Measurements from ENCODE around the gene NHERF2. TPM values are rescaled to one million over a fixed set of nuclear protein-coding genes. Genes with fewer than 3 reads are reported as not detected.

The NHERF2 gene
- total RNA-seq, 1 donor from 2014 or later: 2.2 TPM

DNA sequence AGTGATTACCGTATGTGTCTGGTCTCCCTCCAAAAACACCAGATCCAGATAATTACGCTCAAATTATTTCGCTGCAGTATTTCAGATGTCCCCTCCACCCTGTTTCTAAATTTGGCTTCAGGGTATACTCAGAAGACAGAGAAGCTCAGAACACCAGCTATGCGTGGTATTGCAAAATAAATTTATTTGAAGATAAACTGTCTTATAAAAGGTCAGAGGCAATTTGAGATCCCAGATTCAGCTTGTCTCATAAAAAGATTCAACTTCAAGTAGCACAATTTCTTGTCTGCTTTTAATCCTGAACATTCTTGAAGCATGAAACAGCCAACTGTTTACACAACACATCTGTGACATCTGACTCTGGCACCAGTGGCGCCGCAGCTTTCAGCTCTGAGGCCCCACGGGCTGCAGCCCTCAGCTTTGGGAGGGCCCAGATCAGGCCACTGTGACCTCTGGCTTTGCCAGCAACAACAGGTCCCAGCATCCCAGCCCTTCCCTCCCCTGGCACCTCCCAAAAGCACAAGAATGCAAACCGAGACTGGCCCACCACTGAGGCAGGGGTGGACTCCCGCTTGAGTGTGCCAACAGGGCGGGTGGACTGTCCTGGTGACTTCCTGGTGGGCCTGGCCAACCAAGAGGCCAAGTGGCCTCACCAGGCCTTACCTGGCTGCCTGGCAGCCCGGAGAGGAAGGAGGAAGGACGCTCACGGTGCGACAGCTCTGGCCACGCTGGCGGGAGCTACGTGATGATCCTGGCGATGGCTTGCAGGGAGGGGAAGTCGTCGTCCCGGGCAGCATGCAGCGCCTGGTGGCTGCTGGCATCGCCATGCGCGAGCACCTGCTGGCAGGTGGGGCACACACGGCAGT, 29.0 kb upstream of the NHERF2 start:
- no peak for DNase-seq (ENCODE audit: low spot score)
- Mint-ChIP-seq H3K36me3 (ENCODE audit: low read depth) (peaks cover 21% of the 10 kb centered on the region), H3K4me1 (ENCODE audit: low read depth) (peaks cover 9% of the 10 kb centered on the region), H3K4me3 (no peak overlapping the region), H3K27me3 (ENCODE audit: insufficient read depth) (no peaks in the 10 kb centered on the region), H3K27ac (no peak overlapping the region), H3K9me3 (no peaks in the 10 kb centered on the region)
- intact Hi-C loops (cut with micrococcal nuclease): no loop called here

DNA sequence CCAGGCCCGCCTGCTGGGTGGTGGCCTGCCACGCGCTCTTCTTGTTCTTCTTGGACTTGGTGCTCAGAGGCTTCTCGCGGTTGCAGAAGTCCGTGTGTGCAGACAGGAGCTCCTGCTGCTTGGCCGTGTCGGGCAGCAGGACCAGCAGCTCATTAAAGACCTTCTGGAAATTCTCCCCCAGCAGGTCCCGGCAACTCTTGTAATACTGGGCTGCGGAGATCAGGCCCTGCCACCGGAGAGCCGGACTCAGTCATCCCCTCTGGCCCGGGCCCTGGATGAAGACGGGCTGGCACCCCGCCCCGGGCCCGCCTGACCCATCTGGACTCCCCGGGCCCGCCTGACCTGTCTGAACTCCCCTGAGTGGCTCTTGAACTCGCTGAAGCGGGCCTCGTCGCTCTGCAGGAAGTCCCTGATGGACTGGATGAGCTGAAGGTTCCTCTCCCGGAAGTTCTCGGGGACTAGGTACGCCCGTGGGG, 28.3 kb upstream of the NHERF2 start:
- Mint-ChIP-seq H3K4me1 (ENCODE audit: low read depth) (peaks cover 8% of the 10 kb centered on the region), H3K27ac (no peak overlapping the region), H3K4me3 (no peak overlapping the region), H3K27me3 (ENCODE audit: insufficient read depth) (no peaks in the 10 kb centered on the region), H3K36me3 (ENCODE audit: low read depth) (peaks cover 21% of the 10 kb centered on the region), H3K9me3 (no peaks in the 10 kb centered on the region)
- intact Hi-C loops (cut with micrococcal nuclease): no loop called here
- no peak for DNase-seq (ENCODE audit: low spot score)

DNA sequence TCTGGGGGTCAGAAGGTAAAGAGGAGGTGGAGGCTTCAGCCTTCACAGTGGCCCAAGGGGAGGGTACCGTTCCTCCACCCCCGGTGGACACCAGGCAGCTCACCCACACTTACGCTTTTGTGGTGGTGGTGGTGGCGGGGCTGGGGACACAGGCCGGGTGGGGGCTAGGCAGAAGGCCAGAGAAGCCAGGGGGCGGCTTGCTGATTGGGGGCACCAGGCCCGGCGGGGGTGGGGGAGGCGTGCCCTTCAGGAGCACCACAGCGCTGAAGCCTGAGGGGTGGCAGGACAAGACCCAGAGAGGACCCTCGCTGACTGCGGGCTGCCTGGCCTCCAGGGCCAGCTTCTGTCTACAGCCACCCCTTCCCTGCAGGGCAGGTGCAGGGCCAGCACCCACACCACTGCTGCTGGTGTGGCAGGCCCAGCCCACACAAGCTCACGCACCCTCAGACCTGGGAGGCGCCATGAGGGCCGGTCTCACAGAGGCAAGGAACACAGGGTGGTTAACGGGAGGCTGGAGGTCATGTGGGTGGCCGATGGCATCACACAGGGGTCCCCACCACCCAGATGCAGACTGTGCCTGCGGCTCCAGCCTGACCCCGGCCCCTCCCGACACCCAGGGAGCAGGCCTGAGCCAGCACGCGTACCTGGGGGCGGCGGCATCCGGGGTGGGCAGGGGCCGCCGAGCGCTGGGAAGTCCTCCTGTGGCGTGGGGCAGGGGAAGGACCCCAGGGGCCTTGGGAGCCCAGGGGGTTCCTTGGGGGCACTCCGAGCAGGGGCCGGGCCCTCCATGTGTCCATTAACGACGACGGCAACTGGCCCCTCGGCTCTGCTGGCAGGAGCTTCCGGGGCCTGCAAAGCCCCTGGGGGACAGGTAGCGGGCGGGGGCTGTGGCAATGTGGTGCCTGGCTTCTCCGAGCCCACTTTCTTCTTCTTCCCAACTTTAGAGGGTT, 27.6 kb upstream of the NHERF2 start:
- Mint-ChIP-seq H3K27me3 (ENCODE audit: insufficient read depth) (no peaks in the 10 kb centered on the region), H3K27ac (no peak overlapping the region), H3K4me1 (ENCODE audit: low read depth) (peaks cover 1% of the 10 kb centered on the region), H3K36me3 (ENCODE audit: low read depth) (peaks cover 20% of the 10 kb centered on the region), H3K4me3 (no peak overlapping the region), H3K9me3 (no peaks in the 10 kb centered on the region)
- DNase-seq (ENCODE audit: low spot score): no peak
- intact Hi-C loops (cut with micrococcal nuclease): no loop called here

DNA sequence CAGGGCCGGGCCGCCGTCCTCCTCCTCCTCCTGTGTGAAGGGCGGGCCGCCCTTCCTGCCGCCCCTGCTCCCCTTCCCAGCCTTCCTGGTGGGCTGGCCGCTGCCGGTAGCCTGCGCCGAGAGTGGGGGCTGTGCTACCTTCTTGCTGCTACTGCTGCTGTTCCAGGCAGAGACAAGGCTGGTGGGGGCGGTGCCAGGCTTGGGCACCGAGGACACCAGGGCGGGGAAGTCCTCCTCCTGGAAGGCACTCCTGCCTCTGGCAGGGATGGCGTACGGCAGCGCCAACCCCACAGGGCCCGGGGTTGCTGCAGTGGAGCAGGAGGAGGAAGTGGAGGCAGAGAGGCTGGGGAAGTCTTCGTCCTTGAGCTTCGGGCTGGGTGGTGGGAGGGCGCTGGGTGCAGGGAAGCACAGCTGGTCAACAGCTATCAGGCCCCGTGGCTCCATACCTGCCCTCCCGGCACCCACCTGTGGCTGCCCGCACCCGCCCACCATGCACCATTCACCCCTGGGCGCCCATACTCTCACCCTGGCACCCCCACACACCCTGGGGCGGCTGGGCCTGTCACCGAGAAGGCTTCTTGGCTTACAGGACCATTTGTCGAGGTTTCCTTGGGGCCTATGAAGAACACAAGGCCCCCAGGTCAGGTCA, 26.7 kb upstream of the NHERF2 start:
- H3K9me3 Mint-ChIP-seq: no peaks in the 10 kb centered on the region
- H3K27ac Mint-ChIP-seq: no peak overlapping the region
- DNase-seq (ENCODE audit: low spot score): no peak
- H3K4me1 Mint-ChIP-seq (ENCODE audit: low read depth): no peaks in the 10 kb centered on the region
- intact Hi-C loops (cut with micrococcal nuclease): no loop called here
- peaks cover 18% of the 10 kb centered on the region for H3K36me3 Mint-ChIP-seq (ENCODE audit: low read depth)
- H3K4me3 Mint-ChIP-seq: no peak overlapping the region
- no peaks in the 10 kb centered on the region for H3K27me3 Mint-ChIP-seq (ENCODE audit: insufficient read depth)

DNA sequence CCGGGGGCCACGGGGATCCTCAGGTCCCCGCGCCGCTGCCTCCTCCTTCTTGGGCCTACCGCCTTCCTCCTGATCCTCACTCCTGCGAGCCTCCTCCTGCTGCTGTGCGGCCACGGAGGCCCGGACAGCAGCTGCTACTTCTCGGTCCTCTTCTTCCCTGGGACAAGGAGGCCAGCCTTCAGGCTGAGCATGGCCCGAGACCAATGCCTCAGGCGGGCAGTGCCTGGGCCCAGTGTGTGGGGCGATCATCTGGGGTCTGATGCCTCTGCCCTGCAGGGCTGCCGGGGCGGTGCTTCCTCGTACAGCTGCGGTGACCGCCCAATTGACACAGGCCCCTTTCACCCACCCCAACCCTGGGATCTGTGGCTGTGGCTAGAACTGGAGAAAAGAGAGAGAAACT, 25.7 kb upstream of the NHERF2 start:
- Mint-ChIP-seq H3K4me1 (ENCODE audit: low read depth) (peaks cover 2% of the 10 kb centered on the region), H3K27ac (no peak overlapping the region), H3K36me3 (ENCODE audit: low read depth) (peaks cover 14% of the 10 kb centered on the region), H3K27me3 (ENCODE audit: insufficient read depth) (no peaks in the 10 kb centered on the region), H3K4me3 (no peak overlapping the region), H3K9me3 (no peaks in the 10 kb centered on the region)
- no peak for DNase-seq (ENCODE audit: low spot score)
- intact Hi-C loops (cut with micrococcal nuclease): no loop called here

DNA sequence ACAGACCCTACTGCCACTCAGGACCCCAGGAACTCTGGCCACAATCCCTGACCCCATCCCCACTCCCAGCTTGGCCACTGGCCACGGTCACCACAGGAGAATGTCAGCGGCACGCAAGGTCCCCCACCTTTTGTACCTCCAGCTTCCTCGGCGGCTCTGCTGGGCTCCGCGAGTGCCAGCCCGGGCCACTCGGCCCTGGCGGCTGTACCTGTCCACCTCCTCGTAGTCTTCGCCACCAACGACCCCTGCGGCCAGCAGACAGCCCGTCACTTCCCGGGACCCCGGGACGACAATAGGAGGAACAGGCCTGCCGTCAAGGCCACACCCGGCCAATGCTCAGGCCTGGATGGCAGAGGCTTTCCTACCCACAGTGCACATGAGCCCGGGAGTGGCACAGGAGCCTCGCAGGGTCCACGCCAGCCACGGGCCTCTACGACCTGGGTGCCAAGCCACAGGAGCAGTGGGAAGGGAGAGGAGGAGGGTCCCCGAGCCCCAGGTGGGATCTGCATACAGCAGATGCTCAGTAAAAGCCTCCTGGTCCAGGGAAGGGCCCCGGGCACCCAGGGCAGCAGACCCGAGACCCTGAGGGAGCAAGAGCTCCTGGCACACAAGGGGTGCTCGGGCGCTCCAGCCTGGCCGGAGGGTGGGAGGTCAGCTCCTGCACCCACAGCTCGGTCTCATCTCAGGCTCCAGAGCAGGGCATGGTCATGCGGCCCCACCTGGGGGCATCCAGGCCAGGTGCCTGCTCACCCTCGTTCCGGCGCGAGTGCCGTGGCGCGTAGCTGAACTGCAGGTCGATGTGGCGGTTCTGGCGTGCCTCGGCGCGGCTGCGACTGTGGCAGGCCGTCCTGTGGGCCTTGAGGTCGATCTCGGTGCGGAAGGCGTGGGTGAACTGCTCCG, 25.0 kb upstream of the NHERF2 start:
- intact Hi-C loops (cut with micrococcal nuclease): no loop called here
- Mint-ChIP-seq H3K4me1 (ENCODE audit: low read depth) (peaks cover 3% of the 10 kb centered on the region), H3K9me3 (no peaks in the 10 kb centered on the region), H3K4me3 (no peak overlapping the region), H3K36me3 (ENCODE audit: low read depth) (peaks cover 14% of the 10 kb centered on the region), H3K27me3 (ENCODE audit: insufficient read depth) (no peaks in the 10 kb centered on the region), H3K27ac (no peak overlapping the region)
- no peak for DNase-seq (ENCODE audit: low spot score)

DNA sequence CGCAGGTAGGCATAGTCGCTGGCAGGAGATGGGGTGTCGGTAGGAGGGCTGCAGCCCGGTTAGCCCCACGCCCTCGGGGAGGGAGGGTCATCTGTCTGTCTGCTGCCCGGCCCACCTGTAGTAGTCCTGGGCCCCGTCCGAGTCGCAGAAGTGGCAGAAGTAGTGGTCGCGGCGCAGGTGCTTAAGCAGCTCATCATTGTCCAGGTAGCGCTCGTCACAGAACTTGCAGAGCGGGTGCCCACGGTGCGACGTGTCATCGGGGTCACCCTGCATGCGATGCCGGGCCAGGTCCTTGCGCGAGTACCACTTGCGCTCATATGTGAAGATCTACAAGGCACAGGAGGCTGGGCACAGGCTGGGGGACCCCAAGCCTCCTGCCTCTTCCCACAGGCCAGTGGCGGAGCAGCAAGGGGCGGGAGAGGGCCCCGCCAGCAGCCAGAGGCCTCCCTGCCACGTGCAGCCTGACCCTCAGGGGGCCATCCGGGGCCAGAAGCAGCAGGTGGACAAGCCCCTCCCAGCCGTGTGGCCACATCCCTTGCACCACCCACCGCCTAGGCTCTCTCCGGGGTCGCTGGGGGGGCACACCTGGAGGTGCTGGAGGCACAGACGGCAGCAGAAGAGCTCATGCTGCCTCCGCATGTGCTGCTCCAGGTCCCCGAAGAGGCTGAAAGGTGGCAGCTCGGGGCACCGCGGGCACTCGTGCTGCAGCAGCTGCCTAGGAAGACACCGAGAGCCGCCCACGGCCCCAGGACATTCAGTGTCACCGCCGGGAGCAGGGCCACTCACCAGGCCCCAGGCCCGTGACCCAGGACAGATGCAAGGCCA, 24.1 kb upstream of the NHERF2 start:
- no peaks in the 10 kb centered on the region for H3K27me3 Mint-ChIP-seq (ENCODE audit: insufficient read depth)
- H3K4me1 Mint-ChIP-seq (ENCODE audit: low read depth): peaks cover 7% of the 10 kb centered on the region
- no peak for DNase-seq (ENCODE audit: low spot score)
- H3K36me3 Mint-ChIP-seq (ENCODE audit: low read depth): peaks cover 15% of the 10 kb centered on the region
- intact Hi-C loops (cut with micrococcal nuclease): no loop called here
- H3K9me3 Mint-ChIP-seq: no peaks in the 10 kb centered on the region
- H3K27ac Mint-ChIP-seq: no peak overlapping the region
- H3K4me3 Mint-ChIP-seq: no peak overlapping the region

DNA sequence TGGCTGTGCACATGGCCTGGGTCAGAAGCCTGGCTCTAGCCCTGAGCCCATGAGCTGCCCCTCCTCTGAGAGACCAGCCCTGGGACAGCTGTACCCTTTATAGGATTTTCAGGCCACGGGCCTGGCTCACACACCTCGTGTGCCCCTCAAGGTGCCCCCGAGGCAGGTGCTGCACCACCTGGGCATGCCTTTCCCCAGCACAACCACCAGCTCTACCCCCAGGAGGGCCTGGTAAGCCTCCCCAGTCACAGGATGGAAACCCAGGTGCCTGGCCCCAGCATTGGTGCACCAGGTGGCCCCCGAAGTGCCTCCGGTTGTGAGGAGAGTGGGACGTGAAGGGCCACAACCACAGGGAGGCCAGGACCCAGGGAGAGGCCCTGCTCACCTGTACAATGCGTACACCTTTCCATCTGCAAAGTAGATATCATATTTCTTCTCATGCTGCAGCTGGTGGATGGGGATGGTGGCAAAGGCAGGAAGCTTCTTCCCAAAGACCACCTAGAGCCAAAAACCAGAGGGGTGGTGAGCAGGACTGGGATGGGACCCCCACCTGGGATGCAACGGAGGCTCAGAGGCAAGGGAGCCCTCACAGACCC, 23.4 kb upstream of the NHERF2 start:
- Mint-ChIP-seq H3K27ac (no peak overlapping the region), H3K27me3 (ENCODE audit: insufficient read depth) (no peaks in the 10 kb centered on the region), H3K4me3 (no peak overlapping the region), H3K9me3 (no peaks in the 10 kb centered on the region), H3K4me1 (ENCODE audit: low read depth) (peaks cover 14% of the 10 kb centered on the region), H3K36me3 (ENCODE audit: low read depth) (peaks cover 13% of the 10 kb centered on the region)
- no peak for DNase-seq (ENCODE audit: low spot score)
- intact Hi-C loops (cut with micrococcal nuclease): no loop called here

DNA sequence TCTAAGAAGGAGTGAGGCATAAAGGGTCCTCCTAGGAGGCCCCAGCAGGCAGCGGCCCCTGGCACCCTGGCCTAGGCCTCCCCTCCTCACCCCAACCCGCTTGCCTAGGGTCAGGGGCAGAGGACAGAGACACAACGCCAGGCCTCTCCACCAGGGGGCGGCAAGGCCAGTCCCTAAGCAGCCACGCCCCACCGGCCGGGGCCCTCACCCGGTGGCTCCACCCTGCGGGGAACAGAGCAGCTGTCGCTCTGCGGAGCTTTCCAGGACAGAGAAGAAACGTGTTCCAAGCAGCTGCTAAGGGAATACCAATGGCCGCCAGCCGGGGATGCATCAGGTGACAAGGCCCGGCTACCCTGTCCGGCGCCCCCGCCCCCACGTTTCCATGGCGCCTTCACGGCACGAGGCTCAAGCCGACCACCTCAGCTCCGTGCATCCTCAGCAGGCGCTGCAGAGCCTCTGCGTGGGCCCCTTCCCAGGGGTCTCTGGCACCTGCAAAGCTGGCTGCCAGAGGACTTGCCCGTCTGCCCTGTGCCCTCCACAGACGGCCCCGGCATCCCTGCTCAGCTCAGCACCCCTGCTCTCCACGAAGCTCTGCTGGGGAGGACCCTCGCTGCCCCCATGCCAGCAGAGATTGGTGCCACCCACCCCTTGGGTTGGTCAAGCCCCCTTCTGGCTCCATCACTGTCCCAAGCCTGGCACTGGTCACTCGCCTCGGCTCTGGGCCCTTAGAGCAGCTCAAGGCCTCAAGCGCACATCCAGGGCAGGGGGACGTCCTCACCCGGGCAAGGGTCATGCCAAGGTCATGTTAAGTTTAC, 22.7 kb upstream of the NHERF2 start:
- Mint-ChIP-seq H3K27ac (no peak overlapping the region), H3K4me3 (no peak overlapping the region), H3K27me3 (ENCODE audit: insufficient read depth) (no peaks in the 10 kb centered on the region), H3K9me3 (no peaks in the 10 kb centered on the region), H3K4me1 (ENCODE audit: low read depth) (peaks cover 19% of the 10 kb centered on the region), H3K36me3 (ENCODE audit: low read depth) (peaks cover 17% of the 10 kb centered on the region)
- intact Hi-C loops (cut with micrococcal nuclease): loop anchor here (1.0 kb wide), 2 partner anchors 8 to 136 kb away; no protein-coding TSS in a partner anchor
- DNase-seq (ENCODE audit: low spot score): peak; percentile 84

DNA sequence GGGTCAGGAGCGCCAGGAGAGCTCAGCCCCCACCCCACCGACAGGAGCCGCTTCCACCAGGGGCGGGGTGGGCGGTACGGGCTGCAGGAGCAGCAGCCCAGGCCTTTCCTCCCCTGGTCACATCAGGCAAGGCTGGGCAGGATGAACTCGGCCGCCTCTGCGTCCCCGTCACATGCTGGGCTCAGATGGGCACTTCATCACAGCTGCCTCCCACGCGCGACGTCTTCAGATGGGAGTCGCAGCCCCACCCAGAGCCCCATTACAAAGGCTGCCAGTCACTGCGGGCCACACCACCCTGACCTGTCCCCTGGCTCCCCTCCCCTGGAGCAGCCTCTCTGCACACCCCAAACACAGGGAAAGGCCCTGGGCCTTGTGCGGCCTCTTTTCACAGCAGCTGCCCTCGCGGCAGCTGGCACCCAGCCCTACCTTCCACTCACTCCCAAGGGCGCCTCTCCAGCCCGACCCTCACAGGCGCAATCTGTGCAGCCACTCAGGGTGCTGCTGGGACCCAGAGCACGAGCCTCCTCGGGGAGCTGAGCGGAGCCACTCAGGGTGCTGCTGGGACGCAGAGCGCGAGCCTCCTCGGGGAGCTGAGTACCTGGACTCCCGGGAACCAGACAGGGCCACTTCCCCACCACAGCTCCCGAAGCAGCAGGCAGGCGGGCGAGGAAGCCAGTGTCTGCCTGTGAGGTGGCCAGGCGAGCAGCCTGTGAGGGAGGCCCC, 21.7 kb upstream of the NHERF2 start:
- DNase-seq (ENCODE audit: low spot score): no peak
- H3K27ac Mint-ChIP-seq: no peak overlapping the region
- no peaks in the 10 kb centered on the region for H3K9me3 Mint-ChIP-seq
- peaks cover 17% of the 10 kb centered on the region for H3K36me3 Mint-ChIP-seq (ENCODE audit: low read depth)
- intact Hi-C loops (cut with micrococcal nuclease): loop anchor here (1.0 kb wide), 2 partner anchors 9 to 135 kb away; no protein-coding TSS in a partner anchor
- no peaks in the 10 kb centered on the region for H3K27me3 Mint-ChIP-seq (ENCODE audit: insufficient read depth)
- H3K4me1 Mint-ChIP-seq (ENCODE audit: low read depth): peaks cover 20% of the 10 kb centered on the region
- H3K4me3 Mint-ChIP-seq: no peak overlapping the region
